GM18909 (cell line): ENCODE data around the gene ZNF143.
"Not testable (repeated sequence)": the region's sequence is repeated elsewhere in the genome, so short reads cannot be mapped to it uniquely, and the experiment has no call there.

Experiments used
- ATAC-seq: cut with Tn5 transposase; IDR thresholded peaks from one replicate; pipeline ENCODE4 v1.9.1; 2021; ENCODE audit warnings: mild to moderate bottlenecking; ENCODE audit not compliant: unreplicated experiment, poor library complexity

Gene ZNF143

DNA sequence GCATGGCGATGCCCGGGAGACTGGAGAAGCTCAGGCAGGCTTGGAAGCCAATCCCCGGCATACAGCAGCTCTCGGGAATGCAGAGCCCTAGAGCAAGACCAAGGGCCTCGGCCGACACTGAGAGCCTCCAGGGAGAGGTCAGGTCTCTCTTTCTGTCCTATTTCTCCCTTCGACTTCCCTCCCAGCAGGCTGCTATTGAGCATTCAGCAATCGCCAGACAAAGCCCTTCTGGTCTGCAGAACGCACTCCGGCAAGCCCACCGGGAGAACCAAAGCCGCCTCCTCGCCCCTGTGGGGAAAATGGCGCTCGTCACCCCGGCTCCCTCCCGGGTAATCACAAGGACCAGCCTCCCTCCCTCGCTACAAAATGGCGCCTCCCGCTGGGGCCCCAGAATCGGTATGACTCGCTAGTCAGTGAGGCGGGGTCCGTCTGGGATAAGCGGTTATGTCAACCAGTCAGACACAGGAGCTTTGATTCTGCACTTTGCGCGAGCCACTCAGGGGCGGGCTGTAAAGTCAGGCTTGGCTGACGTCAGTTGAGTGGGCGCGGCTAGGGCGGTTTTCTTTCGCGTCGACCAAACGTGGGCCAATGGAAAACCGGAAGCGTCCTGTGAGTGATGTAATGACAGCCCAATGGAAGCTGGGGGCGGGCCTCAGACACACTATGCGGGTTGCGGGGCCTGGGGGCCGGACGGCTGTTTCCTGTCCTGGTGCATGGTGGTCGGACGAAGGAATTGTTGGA lies at the start of gene ZNF143:
Gene ZNF143 (plus strand): TSS at position 691 of the 741 bp plus-strand sequence. CDS start 10,297 bp downstream, outside the sequence.
- ATAC-seq: peak; percentile 91

DNA sequence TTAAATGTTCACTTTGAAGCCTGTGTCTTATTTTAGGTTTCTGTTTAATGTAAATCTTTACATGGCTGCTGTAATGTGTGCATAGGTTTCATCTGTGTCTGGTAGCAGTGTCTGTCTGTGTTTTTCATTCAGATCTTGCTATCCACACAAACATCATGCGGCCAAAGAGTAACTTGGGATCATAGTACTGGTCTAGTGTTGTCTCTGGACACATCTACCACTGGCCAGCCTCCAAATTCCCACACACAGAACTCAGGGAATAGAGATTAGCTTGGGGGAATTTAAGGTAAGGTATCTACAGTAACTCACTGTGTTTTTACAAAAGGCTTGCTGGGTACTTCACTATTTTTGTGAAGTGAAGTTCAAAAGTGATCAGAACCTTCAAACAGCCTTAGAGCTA lies 32.1 kb upstream of the ZNF143 start:
- no peak for ATAC-seq

DNA sequence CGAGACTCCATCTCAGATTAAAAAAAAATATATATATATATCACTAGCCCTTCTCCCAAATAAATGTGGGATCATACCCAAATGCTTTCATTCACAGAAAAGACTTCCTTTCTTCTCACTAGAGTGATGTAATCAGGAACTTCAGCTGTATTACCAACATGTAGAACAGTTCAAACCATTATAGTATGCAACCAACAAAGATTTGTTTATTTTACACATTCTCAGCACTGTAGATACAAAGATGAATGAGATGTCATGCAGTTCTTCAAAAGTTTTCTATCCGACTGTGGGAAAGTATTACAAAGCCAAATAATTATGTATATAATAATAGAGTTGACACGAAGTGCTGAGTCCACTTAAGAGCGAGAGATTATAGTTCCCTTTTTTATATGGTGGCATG lies 22.2 kb upstream of the ZNF143 start:
- no peak for ATAC-seq

DNA sequence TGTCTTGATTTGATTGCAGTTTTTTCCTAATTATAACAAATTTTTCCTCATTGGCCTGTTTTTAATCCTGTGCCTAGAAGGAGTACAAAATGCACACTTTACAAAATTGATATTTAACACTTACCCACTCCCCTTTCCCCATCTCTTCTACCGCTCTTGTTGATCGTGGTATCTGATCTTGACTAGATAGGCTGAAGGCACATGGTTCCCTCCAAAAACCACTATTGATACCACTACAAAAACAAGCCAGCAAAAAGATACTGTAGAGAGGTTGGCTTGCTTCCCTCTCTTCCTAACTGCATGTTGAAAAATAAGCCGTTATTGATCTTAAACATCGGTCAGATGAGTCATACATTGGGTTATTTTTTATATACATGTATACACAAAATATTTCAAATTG lies 14.6 kb upstream of the ZNF143 start:
- ATAC-seq: no peak

DNA sequence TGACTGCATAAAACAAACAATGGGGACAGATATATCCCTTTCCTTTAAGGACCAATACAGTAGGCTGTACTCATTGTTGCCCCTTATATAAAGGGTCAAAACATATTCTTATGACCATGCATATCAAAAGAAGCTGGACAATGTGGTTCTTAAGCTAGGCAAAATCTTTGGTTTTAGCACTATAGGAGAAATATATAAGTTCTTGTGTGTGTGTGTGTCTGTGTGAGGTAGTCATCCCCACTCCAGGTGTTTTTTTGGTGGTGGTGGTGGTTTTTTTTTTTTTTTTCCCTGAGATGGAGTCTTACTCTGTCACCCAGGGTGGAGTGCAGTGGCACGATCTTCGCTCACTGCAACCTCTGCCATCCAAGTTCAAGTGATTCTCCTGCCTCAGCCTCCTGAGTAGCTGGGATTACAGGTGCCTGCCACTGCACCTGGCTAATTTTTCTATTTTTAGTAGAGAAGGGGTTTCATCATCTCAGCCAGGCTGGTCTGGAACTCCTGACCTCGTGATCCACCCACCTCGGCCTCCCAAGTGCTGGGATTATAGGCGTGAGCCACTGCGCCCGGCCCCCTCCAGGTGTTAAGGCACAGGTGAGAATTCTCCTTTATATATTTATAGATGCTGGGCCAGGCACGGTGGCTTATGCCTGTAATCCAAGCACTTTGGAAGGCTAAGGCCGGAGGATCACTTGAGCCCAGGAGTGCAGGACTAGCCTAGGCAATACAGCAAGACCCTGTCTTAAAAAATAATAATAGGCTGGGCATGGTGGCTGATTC lies 12.0 kb upstream of the ZNF143 start:
- no peak for ATAC-seq

DNA sequence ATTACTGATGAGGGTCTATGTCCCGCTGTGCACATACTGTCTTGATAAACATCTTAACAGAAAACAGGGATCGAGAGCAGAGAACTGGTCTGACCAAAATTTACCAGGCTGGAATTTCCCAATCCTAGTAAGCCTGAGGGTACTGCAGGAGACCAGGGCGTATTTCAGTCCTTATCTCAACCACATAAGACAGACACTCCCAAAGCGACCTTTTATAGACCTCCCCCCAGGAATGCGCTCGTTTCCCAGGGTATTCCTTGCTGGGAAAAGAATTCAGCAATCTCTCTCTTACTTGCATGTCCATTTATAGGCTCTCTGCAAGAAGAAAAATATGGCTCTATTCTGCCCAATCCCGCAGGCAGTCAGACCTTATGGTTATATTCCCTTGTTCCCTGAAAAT lies 8.8 kb upstream of the ZNF143 start:
- not testable (repeated sequence) for ATAC-seq

DNA sequence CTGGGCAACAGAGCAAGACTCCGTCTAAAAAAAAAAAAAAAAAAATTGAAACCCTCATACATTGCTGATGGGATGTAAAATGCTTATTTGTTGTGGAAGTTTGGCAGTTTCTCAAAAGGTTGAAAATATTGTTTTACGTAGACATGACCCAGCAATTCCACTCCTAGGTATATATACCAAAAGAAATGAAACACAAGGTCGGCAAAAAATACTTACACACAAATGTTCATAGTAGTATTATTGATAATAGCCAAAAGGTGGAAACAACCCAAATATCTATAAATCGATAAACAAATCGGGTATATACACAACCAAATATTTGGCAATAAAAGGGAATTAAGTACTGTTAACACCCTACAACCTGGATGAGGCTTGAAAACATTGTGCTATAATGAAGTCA lies 5.1 kb upstream of the ZNF143 start:
- ATAC-seq: no peak

DNA sequence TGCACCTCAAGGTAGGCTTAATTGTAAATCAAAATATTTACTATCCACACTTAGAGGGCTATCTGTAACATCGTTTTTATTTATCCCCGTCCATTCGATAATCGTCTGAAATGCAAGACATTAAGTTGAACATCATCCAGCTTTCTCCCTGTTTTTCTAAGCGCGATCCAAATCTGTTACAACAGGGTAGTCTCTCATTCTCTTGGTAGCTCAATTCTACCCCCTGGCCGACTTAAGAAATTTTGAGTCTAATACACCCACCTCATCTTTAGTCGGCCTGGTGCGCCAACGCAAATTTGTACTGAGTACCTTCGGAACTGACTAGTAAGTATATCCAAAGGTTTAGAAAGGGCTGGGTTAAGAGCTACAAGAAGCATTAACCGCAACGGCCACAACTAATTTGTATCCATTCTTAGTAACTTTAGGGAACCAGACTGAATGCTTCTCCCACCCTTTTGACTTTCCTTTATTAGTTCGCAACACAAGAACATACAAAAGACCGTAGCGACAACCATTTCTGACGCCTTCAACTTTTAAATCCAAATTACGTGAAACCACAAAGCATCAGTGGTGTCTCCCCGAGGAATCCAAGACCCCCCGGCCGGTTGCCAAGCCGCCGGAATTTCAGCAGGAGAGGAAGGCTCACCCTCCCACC lies 1.0 kb upstream of the ZNF143 start:
- ATAC-seq: no peak

DNA sequence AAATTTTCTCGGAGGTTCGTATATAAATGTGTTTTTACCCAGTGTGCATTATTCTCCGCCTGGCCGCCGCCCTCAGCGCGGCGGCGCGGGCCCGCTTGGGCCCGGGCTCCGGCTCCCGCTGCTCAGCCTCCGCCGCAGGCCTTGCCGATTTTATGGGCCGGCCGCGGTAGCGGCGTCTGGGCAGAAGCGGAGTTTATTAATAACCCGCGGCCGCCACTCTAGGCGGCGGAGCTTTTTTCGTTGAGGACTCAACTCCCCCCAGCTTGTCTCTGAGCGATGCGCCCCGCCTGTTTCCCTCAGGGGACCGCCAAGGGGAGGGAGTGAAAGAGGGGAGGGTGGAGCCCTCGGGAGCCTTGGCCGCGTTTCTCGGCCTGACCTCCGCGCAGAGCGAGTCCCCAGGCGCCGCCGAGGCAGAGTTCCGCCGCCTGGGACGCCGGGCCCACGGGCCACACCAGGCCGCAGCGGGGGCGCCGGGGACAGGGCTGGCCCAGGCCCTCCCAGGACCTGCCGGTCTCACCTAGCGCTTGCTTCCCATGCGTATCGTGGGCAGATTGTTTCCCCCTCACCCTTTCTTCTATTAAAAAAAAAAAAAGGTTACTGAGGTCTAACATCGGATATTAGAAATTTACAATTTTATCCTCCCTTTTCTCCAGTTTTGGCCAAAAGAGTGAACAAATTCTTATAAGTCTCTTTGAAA lies 399 bp downstream of the ZNF143 start:
- ATAC-seq: peak; percentile 54

DNA sequence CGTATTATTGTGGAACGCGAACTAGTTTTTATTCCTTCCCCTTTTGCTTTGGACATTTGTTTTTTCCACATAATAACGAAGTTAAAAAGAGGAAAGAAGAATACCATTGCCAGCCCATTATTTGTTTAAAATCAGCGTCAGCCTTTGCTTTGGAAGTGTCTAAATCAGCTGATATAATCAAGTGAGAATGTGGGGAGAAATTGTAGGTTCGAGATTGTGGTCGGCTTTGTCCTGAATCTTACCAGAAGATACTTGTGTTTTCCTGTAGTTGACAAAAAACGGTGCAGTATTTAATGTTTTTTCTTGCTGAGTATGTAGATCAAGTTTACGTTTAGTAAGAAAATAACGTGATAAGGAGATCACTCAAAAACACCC lies 935 bp downstream of the ZNF143 start:
- no peak for ATAC-seq

DNA sequence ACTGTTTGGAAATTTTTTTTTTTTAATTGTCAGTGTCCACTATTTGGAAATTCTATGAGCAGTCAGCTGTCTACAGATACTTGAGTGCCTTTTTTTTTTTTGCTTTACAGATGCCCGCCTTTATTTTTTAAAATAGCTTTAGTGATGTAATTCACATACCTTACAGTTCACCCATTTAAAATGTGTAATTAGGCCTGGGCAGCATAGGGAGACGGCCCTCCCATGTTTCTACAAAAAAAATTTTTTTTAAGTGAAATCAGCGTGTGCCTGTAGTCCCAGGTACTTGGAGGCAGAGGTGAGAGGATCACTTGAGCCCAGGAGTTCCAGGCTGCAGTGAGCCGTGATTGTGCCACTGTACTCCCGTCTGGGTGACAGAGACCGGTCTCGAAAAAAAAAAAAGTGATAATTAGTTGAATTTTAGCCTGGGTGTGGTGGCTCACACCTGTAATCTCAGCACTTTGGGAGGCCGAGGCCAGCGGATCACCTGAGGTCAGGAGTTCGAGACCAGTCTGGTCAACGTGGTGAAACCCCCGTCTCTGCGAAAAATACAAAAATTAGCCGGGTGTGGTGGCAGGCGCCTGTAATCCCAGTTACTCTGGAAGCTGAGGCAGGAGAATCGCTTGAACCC lies 1.5 kb downstream of the ZNF143 start:
- no peak for ATAC-seq

DNA sequence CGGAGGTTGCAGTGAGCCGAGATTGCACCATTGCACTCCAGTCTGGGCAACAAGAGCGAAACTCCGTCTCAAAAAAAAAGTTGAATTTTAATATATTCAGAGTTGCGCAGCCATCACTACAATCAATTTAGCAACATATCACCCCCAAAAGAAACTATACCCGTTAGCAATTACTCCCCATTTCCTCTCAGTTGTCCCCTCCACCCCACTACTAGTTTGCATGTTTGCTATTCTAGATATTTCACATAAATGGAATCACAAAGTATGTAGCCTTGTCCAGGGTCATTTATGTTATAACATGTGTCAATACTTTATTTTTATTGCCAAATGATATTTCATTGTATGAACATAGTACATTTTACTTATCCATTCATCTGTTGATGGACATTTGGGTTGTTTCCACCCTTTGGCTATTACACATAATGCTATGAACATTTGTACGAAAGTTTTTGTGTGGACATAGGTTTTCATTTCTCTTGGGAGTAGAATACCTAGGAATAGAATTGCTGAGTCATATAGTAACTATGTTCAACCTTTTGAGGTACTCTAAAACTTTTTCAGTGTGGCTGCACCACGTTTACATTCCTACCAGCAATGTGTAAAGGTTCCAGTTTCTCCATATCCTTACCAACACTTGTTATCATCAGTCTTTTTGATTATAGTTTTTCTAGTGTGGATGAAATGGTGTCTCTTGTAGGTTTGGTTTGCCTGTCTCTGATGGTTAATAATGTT lies 2.2 kb downstream of the ZNF143 start:
- no peak for ATAC-seq

DNA sequence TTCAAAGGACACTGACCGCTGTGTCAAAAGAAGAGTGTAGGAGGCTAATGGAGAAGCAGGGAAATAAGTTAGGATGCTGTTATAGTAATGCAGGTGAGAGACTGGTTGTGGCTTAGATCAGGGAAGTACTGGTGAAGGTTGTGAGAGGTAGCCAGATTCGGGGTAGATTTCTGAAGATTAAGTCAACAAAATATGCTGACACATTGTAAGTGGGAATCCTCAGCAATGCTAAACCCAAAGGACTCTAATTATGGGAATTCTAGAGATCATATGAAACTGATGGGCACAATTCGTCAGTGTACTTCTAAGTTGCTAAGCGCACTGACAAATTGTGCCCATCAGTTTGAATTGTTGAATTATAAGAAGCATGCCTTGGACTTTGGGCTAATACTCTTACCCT lies 10.0 kb downstream of the ZNF143 start:
- no peak for ATAC-seq

DNA sequence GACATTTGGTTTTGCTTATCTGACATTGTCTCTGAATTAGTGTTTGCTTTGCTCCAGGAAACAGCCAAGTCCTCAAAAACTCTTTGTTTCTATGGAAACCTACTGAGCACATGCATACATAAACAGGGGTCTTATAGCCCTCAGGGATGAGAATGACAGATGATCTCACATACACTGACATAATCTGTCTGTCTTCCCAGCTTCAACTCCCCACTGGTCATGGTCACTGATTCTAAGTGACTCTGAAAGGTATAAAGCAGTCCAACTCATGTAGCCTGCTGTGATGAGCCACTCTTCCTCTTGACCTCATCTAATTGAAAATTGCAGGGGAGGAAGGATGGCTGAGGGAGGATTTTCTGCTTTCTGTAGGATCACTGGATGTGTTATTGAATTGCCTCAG lies 12.6 kb downstream of the ZNF143 start:
- no peak for ATAC-seq

DNA sequence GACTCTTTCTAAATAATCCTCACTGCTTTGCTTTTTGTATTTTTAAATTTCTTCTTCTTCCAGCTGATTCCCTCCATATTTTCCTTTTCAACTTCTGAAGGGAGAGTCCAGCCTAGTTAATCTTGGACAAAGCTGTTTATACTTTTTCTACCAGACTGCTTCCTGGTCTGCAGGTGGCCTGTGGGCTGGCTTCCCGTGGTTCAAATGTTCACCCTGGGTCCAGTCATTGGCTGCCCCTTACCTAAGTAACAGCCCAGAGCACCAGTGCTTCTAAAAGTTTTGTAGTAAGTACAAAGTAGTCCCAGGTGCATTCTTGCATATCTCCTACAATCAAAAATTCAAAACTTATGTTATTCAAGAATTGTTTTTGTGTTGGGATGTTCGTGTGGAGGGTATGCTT lies 19.1 kb downstream of the ZNF143 start:
- ATAC-seq: no peak

DNA sequence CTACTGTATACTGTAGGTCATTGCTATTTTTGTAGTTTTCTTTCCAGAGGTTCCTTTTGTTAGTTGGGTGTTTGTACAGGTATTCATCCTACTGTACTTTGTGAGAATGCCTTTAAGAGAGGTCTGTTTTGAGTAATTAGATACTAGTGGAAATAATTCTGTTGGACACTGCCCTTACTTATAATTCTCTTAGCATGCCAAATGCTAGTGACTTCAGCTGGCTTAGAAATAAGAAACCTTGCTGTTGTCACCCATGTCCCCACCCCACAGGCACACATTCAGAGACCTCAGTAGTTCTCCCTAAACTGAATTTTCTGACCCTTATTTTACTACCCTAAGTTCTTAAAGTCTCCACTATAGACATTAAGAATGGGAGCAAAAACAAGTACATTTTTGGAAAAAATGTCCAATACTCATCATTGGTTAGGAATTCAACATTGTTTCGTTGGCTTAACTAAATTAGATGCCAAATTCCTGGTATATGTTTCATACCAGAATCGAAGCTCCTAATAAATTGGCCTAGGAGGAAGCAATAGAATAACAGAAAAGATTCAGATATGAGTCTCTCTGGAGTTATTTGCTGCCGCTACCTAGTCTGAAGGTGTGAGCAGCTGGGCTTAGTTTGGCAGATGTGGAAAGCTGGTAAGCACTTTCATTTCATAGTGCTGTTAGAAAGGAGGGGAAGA lies 28.4 kb downstream of the ZNF143 start:
- ATAC-seq: no peak

DNA sequence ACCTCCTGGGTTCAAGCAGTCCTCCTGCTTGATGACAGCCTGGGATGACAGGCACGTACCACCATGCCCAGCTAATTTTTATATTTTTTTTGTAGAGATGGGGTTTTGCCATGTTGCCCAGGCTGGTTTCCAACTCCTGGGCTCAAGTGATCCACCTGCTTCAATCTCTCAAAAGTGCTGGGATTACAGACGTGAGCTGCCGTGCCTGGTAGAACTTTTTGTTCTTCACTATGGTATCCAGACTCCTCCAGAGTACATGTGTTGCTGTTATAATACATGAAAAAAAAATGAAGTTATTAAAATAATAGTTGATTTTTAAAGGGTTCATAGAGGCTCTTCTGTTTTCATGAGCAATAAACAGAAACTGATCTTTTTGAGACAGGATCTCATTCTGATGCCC lies 29.6 kb downstream of the ZNF143 start:
- ATAC-seq: no peak

DNA sequence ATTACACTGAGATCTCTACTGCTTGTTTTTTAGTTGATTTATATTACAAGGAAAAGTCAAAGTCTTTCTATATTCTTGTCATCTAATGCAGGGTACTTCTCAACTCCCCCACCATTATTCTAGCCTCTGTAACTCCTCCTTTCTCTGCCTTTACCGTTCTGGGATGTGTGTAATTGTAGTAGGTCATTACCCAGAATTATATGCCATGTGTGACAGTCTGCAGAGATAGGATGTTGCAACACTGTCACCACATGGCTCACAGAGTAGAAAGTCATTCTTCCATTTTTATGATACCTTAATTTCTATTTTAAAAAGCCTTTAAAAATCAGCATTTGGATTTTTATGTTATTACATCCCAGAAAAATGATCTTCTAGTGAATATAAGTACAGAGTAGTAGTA lies 32.7 kb downstream of the ZNF143 start:
- ATAC-seq: no peak

DNA sequence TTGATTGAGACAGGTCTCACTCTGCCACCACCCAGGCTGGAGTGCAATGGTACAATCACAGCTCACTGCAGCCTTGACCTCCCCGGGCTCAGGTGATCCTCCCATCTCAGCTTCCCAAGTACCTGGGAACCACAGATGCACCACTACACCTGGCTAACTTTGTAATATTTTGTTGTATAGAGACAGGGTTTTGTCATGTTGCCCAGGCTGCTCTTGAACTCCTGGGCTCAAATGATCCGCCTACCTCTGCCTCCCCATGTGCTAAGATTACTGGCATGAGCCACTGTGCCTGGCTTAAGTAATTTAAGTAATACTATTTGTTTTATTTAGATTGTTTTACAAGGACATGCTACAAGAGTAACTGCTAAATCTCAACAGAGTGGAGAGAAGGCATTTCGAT lies 33.5 kb downstream of the ZNF143 start:
- no peak for ATAC-seq
